Spinal cord (tissue), 10 donors: Measurements from ENCODE around the gene MIDN. TPM values are rescaled to one million over a fixed set of nuclear protein-coding genes. Genes with fewer than 3 reads are reported as not detected.
"Not testable (repeated sequence)": the region's sequence is repeated elsewhere in the genome, so short reads cannot be mapped to it uniquely, and the experiment has no call there.

Experiments used
- DNase-seq, 6 donors: peaks; one replicate each; pipeline versions ENCODE4 v3.0.0 to v3.0.0-alpha.2; 2013 to 2015; ENCODE audit warnings: low spot score in 6 of 6, low read depth in 4 of 6
- H3K27ac ChIP-seq: one replicate; pipeline ENCODE4 v1.5.1; 2013; ENCODE audit warnings: low read depth, low read length, control low read depth
- H3K27me3 ChIP-seq: one replicate; pipeline ENCODE4 v1.6.1; 2013; ENCODE audit warnings: low read length; ENCODE audit not compliant: control insufficient read depth, insufficient read depth
- H3K36me3 ChIP-seq: one replicate; pipeline ENCODE4 v1.6.1; 2013; ENCODE audit warnings: low read length; ENCODE audit not compliant: control insufficient read depth, insufficient read depth
- H3K4me1 ChIP-seq: one replicate; pipeline ENCODE4 v1.6.1; 2013; ENCODE audit warnings: low read length; ENCODE audit not compliant: control insufficient read depth, insufficient read depth
- H3K4me3 ChIP-seq: one replicate; pipeline ENCODE4 v1.5.1; 2013; ENCODE audit warnings: low read depth, low read length, control low read depth
- H3K9me3 ChIP-seq: one replicate; pipeline ENCODE4 v1.6.1; 2013; ENCODE audit warnings: low read length; ENCODE audit not compliant: control insufficient read depth, insufficient read depth
- WGBS: methylation state at CpG from one replicate; pipeline ENCODE4 v1.1.5; 2013; ENCODE audit warnings: missing lambda C conversion rate; ENCODE audit not compliant: insufficient coverage; 5-methylcytosine and 5-hydroxymethylcytosine counted together
- long read RNA-seq, 4 donors: transcript quantifications; one replicate each; lab custom pipeline, GENCODE V29; 2026
- polyA plus RNA-seq, 2 donors: library from polyadenylated mRNA; unstranded; fragments of 120-200 nt; gene quantifications; one replicate each; pipeline ENCODE4 v1.2.1, GENCODE V29; 2013; ENCODE audit not compliant: insufficient read length in 2 of 2
- total RNA-seq, 2 donors: library from RNA; depleted of rRNA in 1 of 2; stranded (reverse); fragments of 120-200 nt in 1 of 2; fragments of >200 nt in 1 of 2; gene quantifications; one replicate each; pipeline versions ENCODE4 v1.2.3 to v1.2.4, GENCODE V29; 2013 to 2014
- donor health status: healthy.

MIDN gene
- total RNA-seq (10 to 100 TPM; 13.3 to 13.9 TPM), polyA plus RNA-seq (10 to 100 TPM; 95.3 to 97.1 TPM)
- long read RNA-seq, donor 1, transcript MIDN-206 (7 exons, 3,243 nt): major isoform, 5 of 9 reads
- long read RNA-seq, donor 1, partial matches to known transcripts: 0 of 9 reads
- long read RNA-seq, donor 1, other reads (novel, unspliced or antisense): 0 of 9 reads
- long read RNA-seq, donor 2, transcript MIDN-206 (7 exons, 3,243 nt): major isoform, 5 of 42 reads
- long read RNA-seq, donor 2, partial matches to known transcripts: 34 of 42 reads
- long read RNA-seq, donor 2, other reads (novel, unspliced or antisense): 0 of 42 reads
- long read RNA-seq, donor 3, partial matches to known transcripts: 12 of 20 reads
- long read RNA-seq, donor 3, other reads (novel, unspliced or antisense): 0 of 20 reads
- long read RNA-seq, donor 4, partial matches to known transcripts: 0 of 5 reads
- long read RNA-seq, donor 4, other reads (novel, unspliced or antisense): 0 of 5 reads

DNA sequence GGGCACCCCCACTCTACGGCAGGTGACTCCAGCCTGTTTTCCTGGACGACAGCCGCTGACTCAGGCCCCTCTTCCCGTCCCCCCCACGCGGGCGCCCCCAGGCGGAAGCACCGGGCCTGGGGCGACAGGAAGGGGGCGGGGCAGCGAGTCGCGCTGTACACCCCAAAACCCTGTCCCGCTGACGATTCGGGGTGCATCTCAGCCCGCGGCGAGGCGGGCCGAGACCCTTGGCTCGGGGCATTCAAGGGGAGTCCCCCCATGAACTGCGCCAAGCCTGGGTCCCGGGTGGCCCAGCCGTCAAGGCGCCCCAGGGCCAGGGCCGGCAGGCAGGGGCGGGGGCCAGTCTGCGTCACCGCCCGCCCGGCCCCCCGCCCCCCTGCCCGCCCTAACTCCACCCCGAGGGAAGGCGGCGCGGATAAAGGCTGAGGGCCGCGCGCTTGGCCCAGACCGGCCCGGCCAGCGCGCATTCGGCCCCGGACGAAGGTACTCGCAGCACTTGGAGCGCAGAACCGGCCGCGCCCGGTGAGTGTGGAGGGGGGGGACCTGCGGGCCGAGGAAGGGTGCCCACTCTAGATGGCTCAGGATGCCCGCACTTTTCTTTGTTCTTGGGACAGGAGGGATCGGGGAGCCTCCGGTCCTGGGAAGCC lies at the start of gene MIDN:
MIDN (plus strand) TSS at position 445 of the 647 bp plus-strand sequence. CDS start 1,714 bp downstream, outside the sequence.
- peak in 2 of 6 donors; percentile 79 to 90 for DNase-seq
- 5% methylated on average over 52 of the region's 60 CpGs for WGBS
- peak within 1 kb of the TSS; percentile 95 for H3K27ac ChIP-seq
- peaks cover 69% of the 10 kb centered on the region for H3K4me1 ChIP-seq
- no peaks in the 10 kb centered on the region for H3K27me3 ChIP-seq
- peak within 1 kb of the TSS; percentile 75 for H3K4me3 ChIP-seq
- H3K36me3 ChIP-seq: peaks cover 62% of the 10 kb centered on the region
- no peaks in the 10 kb centered on the region for H3K9me3 ChIP-seq

DNA sequence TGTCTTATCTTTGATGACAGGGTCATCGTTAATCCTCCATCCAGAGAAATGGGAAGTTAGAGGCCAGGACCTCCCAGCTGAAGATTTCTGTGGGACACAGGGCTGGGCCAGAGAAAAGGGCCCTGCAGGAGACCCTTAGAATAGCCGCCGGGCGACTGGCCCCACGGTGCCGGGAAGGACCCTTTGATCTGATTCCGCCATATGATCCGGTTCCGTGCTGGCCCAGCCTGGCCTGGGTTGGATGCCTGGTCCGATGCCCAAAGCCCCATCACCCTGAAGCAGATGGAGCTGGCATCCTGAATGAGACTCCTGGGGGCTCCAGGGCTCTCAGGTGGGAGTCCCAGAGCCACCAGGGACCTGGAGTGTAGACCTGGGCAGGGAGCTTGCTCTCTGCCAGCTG lies 48.9 kb upstream of the MIDN start:
- Histone ChIP-seq H3K27ac (no peak overlapping the region), H3K27me3 (no peaks in the 10 kb centered on the region), H3K4me1 (no peaks in the 10 kb centered on the region), H3K9me3 (no peaks in the 10 kb centered on the region), H3K36me3 (no peaks in the 10 kb centered on the region), H3K4me3 (no peak overlapping the region)
- no peak for DNase-seq
- WGBS: 77% methylated on average over 10 of the region's 10 CpGs

DNA sequence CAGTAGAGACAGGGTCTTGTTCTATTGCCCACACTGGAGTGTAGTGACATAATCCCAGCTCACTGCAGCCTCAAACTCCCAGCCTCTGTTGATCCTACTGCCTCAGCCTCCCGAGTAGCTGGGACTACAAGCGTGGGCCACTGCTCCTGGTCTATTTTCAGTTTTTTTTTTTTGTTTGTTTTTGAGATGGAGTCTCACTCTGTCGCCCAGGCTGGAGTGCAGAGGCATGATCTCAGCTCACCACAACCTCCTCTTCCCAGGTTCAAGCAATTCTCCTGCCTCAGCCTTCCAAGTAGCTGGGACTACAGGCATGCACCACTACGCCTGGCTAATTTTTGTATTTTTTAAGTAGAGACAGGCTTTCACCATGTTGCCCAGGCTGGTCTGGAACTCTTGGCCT lies 47.8 kb upstream of the MIDN start:
- DNase-seq, H3K36me3 ChIP-seq, H3K4me1 ChIP-seq, H3K9me3 ChIP-seq, H3K27me3 ChIP-seq, H3K27ac ChIP-seq, H3K4me3 ChIP-seq: not testable (repeated sequence)
- 100% methylated on average over 1 of the region's 4 CpGs for WGBS

DNA sequence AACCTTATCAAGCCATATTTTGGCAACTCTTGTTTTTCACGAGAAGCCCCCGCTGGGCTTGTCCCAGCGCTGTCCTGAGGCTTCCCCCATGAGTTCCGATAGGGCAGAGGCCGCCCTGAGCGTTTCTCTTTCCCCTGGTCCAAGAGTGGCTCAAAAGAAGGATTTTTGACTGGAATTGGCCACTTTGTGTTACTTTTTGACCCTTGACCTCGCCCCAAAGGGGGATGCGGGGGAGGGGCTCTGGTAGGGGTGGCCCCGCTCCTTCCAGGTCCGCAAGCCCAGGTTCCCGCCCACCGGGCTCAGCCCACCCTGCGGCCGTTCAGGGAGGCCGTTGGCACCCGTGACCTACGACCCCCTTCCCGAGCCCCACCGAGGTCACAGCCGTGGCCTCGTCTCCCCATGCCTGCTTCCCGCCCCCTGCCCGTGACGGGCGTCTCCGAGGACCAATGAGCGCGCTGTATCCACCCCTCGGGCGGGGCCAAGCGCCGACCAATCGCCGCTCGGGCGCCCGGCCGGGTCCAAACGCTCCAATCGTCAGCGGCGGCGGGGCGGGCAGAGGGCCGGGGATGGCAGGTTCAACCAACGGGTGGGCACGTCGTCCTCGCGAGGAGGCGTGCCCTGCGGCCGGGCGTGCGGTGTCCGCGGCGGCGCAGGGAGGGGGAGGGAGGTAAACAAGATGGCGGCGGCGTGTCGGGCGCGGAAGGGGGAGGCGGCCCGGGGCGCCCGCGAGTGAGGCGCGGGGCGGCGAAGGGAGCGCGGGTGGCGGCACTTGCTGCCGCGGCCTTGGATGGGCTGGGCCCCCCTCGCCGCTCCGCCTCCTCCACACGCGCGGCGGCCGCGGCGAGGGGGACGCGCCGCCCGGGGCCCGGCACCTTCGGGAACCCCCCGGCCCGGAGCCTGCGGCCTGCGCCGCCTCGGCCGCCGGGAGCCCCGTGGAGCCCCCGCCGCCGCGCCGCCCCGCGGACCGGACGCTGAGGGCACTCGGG lies 43.0 kb upstream of the MIDN start, which contains the start of gene STK11:
STK11 (plus strand) TSS at position 665 of the 986 bp plus-strand sequence. CDS start 1,136 bp downstream, outside the sequence.
- peak; percentile 86 to 99 (median 96) for DNase-seq
- no peaks in the 10 kb centered on the region for H3K27me3 ChIP-seq
- 2% methylated on average over 114 of the region's 114 CpGs for WGBS
- no peaks in the 10 kb centered on the region for H3K9me3 ChIP-seq
- peak within 1 kb of the TSS; percentile 76 for H3K4me3 ChIP-seq
- H3K36me3 ChIP-seq: peaks cover 28% of the 10 kb centered on the region
- H3K4me1 ChIP-seq: peaks cover 47% of the 10 kb centered on the region
- peak within 1 kb of the TSS; percentile 54 for H3K27ac ChIP-seq

DNA sequence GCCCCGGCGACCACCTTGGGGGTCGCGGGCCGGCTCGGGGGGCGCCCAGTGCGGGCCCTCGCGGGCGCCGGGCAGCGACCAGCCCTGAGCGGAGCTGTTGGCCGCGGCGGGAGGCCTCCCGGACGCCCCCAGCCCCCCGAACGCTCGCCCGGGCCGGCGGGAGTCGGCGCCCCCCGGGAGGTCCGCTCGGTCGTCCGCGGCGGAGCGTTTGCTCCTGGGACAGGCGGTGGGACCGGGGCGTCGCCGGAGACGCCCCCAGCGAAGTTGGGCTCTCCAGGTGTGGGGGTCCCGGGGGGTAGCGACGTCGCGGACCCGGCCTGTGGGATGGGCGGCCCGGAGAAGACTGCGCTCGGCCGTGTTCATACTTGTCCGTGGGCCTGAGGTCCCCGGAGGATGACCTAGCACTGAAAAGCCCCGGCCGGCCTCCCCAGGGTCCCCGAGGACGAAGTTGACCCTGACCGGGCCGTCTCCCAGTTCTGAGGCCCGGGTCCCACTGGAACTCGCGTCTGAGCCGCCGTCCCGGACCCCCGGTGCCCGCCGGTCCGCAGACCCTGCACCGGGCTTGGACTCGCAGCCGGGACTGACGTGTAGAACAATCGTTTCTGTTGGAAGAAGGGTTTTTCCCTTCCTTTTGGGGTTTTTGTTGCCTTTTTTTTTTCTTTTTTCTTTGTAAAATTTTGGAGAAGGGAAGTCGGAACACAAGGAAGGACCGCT lies 42.1 kb upstream of the MIDN start:
- DNase-seq: no peak
- Histone ChIP-seq H3K36me3 (peaks cover 34% of the 10 kb centered on the region), H3K27me3 (no peaks in the 10 kb centered on the region), H3K9me3 (no peaks in the 10 kb centered on the region), H3K4me3 (peak overlapping the region; percentile 76), H3K4me1 (peaks cover 55% of the 10 kb centered on the region), H3K27ac (peak overlapping the region; percentile 26)
- WGBS: under 1% methylated on average over 78 of the region's 78 CpGs

DNA sequence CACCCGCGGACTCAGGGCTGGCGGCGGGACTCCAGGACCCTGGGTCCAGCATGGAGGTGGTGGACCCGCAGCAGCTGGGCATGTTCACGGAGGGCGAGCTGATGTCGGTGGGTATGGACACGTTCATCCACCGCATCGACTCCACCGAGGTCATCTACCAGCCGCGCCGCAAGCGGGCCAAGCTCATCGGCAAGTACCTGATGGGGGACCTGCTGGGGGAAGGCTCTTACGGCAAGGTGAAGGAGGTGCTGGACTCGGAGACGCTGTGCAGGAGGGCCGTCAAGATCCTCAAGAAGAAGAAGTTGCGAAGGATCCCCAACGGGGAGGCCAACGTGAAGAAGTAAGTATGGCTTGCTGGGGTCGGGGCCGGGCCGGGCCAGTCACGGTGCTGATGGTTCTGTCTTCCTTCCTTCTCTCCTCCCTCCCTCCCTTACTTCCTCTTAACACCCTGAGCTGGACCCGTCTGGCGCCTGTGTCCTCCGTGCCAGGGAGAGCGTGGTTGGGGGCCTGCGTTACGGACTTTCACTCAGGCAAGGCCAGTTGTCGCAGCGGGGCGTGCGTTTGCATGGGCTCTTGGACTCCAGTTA lies 41.4 kb upstream of the MIDN start:
- no peak for DNase-seq
- peaks cover 41% of the 10 kb centered on the region for H3K36me3 ChIP-seq

DNA sequence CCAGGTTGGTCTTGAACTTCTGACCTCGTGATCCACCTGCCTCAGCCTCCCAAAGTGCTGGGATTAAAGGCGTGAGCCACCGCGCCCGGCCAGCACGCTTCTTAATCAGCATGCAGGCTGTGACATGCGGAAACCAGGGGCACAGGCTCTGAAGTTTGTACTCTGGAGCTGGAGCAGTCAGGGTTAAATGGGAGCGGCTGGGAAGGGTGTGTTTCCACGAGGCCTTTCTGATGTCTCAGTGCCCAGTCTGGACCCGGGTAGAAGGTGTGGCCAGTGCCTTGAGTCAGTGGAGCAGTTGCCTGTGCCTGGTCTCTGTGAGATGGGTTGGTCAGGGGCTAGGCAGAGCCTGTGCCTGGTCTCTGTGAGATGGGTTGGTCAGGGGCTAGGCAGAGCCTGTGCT lies 39.6 kb upstream of the MIDN start:
- H3K27me3 ChIP-seq, H3K4me3 ChIP-seq, H3K9me3 ChIP-seq, H3K27ac ChIP-seq, DNase-seq: not testable (repeated sequence)
- 78% methylated on average over 9 of the region's 10 CpGs for WGBS
- peaks cover 57% of the 10 kb centered on the region for H3K36me3 ChIP-seq
- H3K4me1 ChIP-seq: peaks cover 72% of the 10 kb centered on the region

More for the DNA sequence above, 41.4 kb upstream of the MIDN start:
- peak overlapping the region; percentile 26 for H3K27ac ChIP-seq
- peaks cover 62% of the 10 kb centered on the region for H3K4me1 ChIP-seq
- H3K27me3 ChIP-seq: no peaks in the 10 kb centered on the region
- H3K4me3 ChIP-seq: peak overlapping the region; percentile 76
- WGBS: 1% methylated on average over 35 of the region's 38 CpGs
- no peaks in the 10 kb centered on the region for H3K9me3 ChIP-seq

DNA sequence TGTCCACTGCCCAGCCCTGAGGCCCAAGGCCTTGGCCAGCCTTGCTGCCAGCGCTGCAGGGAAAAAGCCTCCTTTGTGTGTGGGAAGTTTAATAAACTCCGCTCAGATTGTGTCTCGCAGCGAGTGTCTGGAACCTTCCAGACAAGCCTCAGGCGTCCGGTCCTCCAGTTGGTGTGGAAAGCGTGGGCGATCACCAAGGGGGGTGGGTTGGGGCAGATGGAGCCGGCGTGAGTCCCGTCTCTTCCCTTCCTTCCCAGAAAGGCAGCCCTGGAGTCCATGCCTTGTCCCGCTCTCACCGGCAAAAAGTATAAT lies 38.2 kb upstream of the MIDN start:
- peak in 1 of 6 donors; percentile 57 for DNase-seq
- Histone ChIP-seq H3K27me3 (no peaks in the 10 kb centered on the region), H3K36me3 (peaks cover 70% of the 10 kb centered on the region), H3K4me1 (peaks cover 82% of the 10 kb centered on the region), H3K9me3 (no peaks in the 10 kb centered on the region), H3K4me3 (no peak overlapping the region), H3K27ac (peak overlapping the region; percentile 42)
- WGBS: 50% methylated on average over 5 of the region's 13 CpGs
